DOHH2 (cell line): Measurements from ENCODE around the gene PLIN5.
"Not testable (repeated sequence)": the region's sequence is repeated elsewhere in the genome, so short reads cannot be mapped to it uniquely, and the experiment has no call there.

Source experiments
- H3F3A ChIP-seq: fragments of 200-600 bp; sonication (generic), shearing (Covaris generic); 2 replicates; pipeline ENCODE4 v1.6.0; 2016; ENCODE audit warnings: antibody characterized with exemption, mild to moderate bottlenecking; ENCODE audit not compliant: control insufficient read depth, insufficient read depth
- H3K27ac ChIP-seq: fragments of 200-600 bp; sonication (generic); 2 replicates; pipeline ENCODE4 v1.5.1; 2014; ENCODE audit warnings: low read depth, mild to moderate bottlenecking, low read length, moderate library complexity
- H3K27me3 ChIP-seq: fragments of 200-600 bp; sonication (generic); 2 replicates; pipeline ENCODE4 v1.6.1; 2014; ENCODE audit warnings: mild to moderate bottlenecking, low read length, mixed read lengths; ENCODE audit not compliant: control insufficient read depth
- H3K36me3 ChIP-seq: fragments of 200-600 bp; sonication (generic); 2 replicates; pipeline ENCODE4 v1.6.1; 2014; ENCODE audit warnings: mild to moderate bottlenecking, low read length, moderate library complexity, mixed read lengths; ENCODE audit not compliant: control insufficient read depth
- H3K4me1 ChIP-seq: fragments of 200-600 bp; sonication (generic); 2 replicates; pipeline ENCODE4 v1.6.1; 2014; ENCODE audit warnings: mild to moderate bottlenecking, low read length, mixed read lengths; ENCODE audit not compliant: control insufficient read depth
- H3K4me2 ChIP-seq: fragments of 200-600 bp; sonication (generic); 2 replicates; pipeline ENCODE4 v1.6.0; 2014; ENCODE audit warnings: mild to moderate bottlenecking, low read length, moderate library complexity
- H3K4me3 ChIP-seq: fragments of 200-600 bp; sonication (generic); 2 replicates; pipeline ENCODE4 v1.5.1; 2014; ENCODE audit warnings: mild to moderate bottlenecking, low read length, mixed read lengths
- H3K79me2 ChIP-seq: fragments of 200-600 bp; sonication (generic); 2 replicates; pipeline ENCODE4 v1.6.1; 2014; ENCODE audit warnings: mild to moderate bottlenecking, low read length, mixed read lengths; ENCODE audit not compliant: control insufficient read depth
- H3K9me2 ChIP-seq: fragments of 200-600 bp; sonication (generic); replicated peaks from 2 replicates; pipeline ENCODE4 v1.6.1; 2014; ENCODE audit warnings: mild to moderate bottlenecking, low read length, mixed read lengths; ENCODE audit not compliant: control insufficient read depth
- H3K9me3 ChIP-seq: fragments of 200-600 bp; sonication (generic); 2 replicates; pipeline ENCODE4 v1.6.1; 2014; ENCODE audit warnings: antibody characterized with exemption, low read length, mixed read lengths; ENCODE audit not compliant: control insufficient read depth, insufficient read depth
- H4K20me1 ChIP-seq: fragments of 200-600 bp; sonication (generic); 2 replicates; pipeline ENCODE4 v1.6.0; 2014; ENCODE audit warnings: low read depth, mild to moderate bottlenecking, antibody characterized with exemption, low read length, moderate library complexity; ENCODE audit not compliant: control insufficient read depth, insufficient read depth
- CTCF ChIP-seq: fragments of 200-600 bp; sonication (generic); IDR thresholded peaks from one replicate; pipeline ENCODE4 v1.5.1; 2014; ENCODE audit warnings: antibody characterized with exemption, mild to moderate bottlenecking, low read depth, low read length; ENCODE audit not compliant: poor library complexity, severe bottlenecking
- EZH2phosphoT487 ChIP-seq: fragments of 200-600 bp; sonication (generic); IDR thresholded peaks from 2 replicates; pipeline ENCODE4 v1.6.1; 2017; ENCODE audit warnings: borderline replicate concordance, mild to moderate bottlenecking, antibody characterized with exemption, low read length, moderate library complexity, mixed read lengths

Gene PLIN5

GRCh38 chr19:4566402-4567051, 31.5 kb upstream of the PLIN5 start:
- no peaks in the 10 kb centered on the region for H4K20me1 ChIP-seq
- no peaks in the 10 kb centered on the region for H3K9me3 ChIP-seq
- TF ChIP-seq CTCF (no peak), EZH2phosphoT487 (no peak)
- H3K4me2 ChIP-seq: no peak overlapping the region
- H3K4me3 ChIP-seq: no peak overlapping the region
- H3K27ac ChIP-seq: no peak overlapping the region
- H3K9me2 ChIP-seq: no peaks in the 10 kb centered on the region
- H3K79me2 ChIP-seq: no peaks in the 10 kb centered on the region
- no peaks in the 10 kb centered on the region for H3F3A ChIP-seq
- no peaks in the 10 kb centered on the region for H3K27me3 ChIP-seq
- H3K36me3 ChIP-seq: no peaks in the 10 kb centered on the region
- no peaks in the 10 kb centered on the region for H3K4me1 ChIP-seq

GRCh38 chr19:4563562-4563961, 28.5 kb upstream of the PLIN5 start:
- not testable (repeated sequence) for H3K79me2 ChIP-seq, H3K4me1 ChIP-seq, H3K9me2 ChIP-seq, H3K27me3 ChIP-seq, H4K20me1 ChIP-seq, H3K9me3 ChIP-seq, H3K4me2 ChIP-seq, H3K4me3 ChIP-seq, H3F3A ChIP-seq, H3K36me3 ChIP-seq, H3K27ac ChIP-seq

GRCh38 chr19:4562085-4562484, 27.1 kb upstream of the PLIN5 start:
- not testable (repeated sequence) for H4K20me1 ChIP-seq, H3K79me2 ChIP-seq, H3K36me3 ChIP-seq, H3K9me2 ChIP-seq, H3K9me3 ChIP-seq, H3K4me3 ChIP-seq, H3K4me1 ChIP-seq, H3K4me2 ChIP-seq, H3F3A ChIP-seq, H3K27ac ChIP-seq, H3K27me3 ChIP-seq

GRCh38 chr19:4559569-4559968, 24.5 kb upstream of the PLIN5 start, which contains the start of gene SEMA6B:
TSS of gene SEMA6B (minus strand) at chr19:4559684. CDS start at chr19:4558457, 1,227 bp downstream.
- Histone ChIP-seq H3K36me3 (no peaks in the 10 kb centered on the region), H3K79me2 (no peaks in the 10 kb centered on the region), H3F3A (0 out of 2 replicates have a peak, but pooled peaks cover 3% of the 10 kb centered on the region), H3K9me3 (no peaks in the 10 kb centered on the region), H3K9me2 (no peaks in the 10 kb centered on the region), H3K4me1 (no peaks in the 10 kb centered on the region), H3K27ac (no peak within 1 kb of the TSS), H3K4me2 (no peak within 1 kb of the TSS), H4K20me1 (no peaks in the 10 kb centered on the region), H3K27me3 (no peaks in the 10 kb centered on the region), H3K4me3 (no peak within 1 kb of the TSS)
- TF ChIP-seq CTCF (no peak), EZH2phosphoT487 (no peak)
